ENCODE results near the gene NDEL1.

The NDEL1 gene

DNA sequence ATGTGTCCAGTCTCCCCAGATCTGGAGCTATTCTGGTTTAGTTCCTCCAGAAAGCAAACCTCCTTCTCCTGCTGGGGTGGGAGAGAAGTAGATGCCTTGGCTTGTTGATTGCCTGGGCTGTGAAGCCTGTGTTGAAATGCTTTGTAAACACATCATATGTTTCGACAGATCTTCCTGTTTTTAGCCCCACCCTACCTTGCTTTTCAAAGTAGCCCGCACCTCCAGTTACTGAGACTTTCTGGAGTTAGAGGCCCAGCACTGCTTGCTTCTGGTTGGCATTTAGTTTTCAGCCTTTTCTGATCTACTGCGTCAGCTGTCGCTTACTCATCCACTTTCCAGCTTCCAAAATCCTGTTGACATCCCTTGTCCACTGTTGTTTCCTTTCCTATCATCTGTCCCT, 17.9 kb upstream of the NDEL1 start:
- no peak for DNase-seq

GRCh38 chr17:8418471-8418870, 17.2 kb upstream of the NDEL1 start:
- no peak for DNase-seq

GRCh38 chr17:8419305-8419704, 16.4 kb upstream of the NDEL1 start:
- no peak for DNase-seq

DNA sequence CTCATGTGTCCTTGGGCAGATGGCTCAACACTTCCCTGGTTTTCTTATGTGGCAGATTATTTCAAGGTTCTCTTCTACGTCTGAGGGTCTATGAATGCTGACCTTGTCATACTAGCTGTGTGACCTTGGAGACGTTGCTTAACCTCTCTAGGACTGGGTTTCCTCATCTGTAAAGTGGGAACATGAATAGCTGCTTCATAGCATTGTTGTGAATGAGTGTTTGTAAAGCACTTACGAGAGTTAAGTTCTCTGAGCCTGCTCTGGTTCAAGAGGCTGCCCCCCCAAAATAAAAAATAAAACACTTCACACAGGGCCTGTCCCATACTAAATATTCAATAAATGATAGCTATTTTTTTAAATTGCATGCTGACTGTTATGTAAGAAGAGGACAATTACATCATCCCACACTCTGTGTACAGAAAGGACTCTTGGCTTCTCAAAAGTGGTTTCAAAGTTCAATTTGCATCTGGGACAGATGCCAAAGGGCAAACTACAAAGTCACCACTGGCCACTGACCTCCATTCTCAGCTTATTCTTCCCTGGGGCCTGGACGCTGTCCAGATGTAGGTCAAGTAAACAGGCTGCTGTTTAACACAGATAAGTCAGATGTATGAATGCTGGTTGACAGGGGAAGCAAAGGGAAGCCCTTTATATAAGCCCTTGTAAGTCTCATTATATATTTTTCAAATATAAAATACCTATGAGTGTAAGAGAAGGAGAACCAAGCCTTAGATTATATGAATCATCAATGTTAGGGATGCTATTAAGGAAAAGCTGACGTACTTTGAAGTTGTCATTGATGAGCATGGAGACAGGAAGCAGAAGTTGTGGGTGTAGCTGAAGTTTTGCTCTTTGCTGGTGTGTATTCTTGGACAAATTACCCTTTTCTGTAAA, 15.4 kb upstream of the NDEL1 start:
- DNase-seq, result peak; percentile 50

GRCh38 chr17:8421571-8421970, 14.1 kb upstream of the NDEL1 start:
- DNase-seq, result no peak

DNA sequence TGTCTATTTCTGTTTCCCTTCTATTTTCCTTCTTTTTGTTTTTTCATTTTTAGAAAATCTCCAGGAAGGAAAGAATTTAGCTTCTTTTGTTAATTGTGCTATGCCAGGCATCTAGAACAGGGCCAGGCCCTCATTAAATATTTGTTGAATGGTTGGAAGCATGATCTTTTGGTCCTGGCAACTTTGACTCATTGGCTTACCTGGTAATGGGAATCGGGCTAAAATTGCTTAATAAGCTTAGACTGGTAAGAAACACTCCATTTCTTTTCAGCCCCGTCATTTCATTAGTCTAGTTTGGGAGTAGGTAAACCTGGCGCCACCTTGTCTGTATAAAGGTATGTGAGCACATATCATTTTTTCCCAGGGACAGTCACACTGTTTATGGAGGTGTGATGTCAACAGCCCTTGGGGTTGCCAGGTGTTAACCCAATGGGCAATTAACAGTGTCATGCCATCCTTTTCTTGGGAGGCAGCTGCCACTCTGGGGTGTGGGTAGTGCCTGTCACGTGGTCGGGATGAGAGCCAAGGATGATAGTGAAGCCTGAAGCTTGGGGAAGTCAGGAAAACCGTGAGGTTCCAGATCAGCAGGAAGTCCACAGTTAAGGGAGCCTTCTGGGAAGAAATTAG, 9.5 kb upstream of the NDEL1 start:
- no peak for DNase-seq

DNA sequence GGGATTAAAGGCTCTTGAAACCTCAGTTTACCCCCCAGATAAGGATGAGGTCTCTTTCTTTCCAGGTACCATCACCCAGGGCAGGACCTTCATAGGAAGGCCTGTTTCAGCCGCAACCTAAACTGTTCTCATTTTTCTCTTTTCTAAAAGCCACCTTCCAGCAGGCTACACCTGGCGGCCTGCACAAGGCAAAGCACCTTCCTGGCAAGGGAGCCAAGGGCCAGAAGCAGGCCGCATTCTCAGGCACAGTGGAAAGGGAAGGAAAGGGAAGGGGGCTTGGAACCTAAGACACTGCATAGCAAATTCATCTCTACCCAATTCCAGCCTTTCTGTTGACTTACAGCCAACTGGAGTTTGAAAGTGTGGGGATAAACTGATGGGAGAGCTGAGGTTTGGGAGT, 8.9 kb upstream of the NDEL1 start:
- DNase-seq, result no peak

- no peak for DNase-seq
Measured at GRCh38 chr17:8430966-8431365, 4.7 kb upstream of the NDEL1 start.

GRCh38 chr17:8436169-8436843, 622 bp downstream of the NDEL1 start:
- peak; percentile 75 for DNase-seq

DNA sequence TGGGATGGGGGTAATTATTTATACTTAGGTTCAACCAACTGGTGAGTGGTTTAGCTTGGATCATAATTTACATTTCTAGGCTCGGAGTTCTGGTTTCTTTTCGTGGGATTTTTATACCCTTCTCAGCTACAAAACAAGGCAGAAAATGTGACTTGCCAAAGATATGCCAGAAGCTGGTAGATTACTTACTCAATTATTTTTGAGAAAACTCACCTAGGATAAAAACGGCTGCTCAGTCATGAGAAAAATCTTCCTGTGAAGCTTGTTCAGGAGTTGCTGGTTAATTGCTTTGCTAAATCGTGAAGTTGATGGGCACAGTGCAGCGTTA, 1.1 kb downstream of the NDEL1 start:
- no peak for DNase-seq

- no peak for DNase-seq
Measured at GRCh38 chr17:8438441-8438840, 2.8 kb downstream of the NDEL1 start.

GRCh38 chr17:8439681-8440080, 4.0 kb downstream of the NDEL1 start:
- DNase-seq, result no peak

- DNase-seq, result no peak
Measured at GRCh38 chr17:8441690-8442089, 6.0 kb downstream of the NDEL1 start.

- no peak for DNase-seq
Measured at GRCh38 chr17:8442310-8442709, 6.6 kb downstream of the NDEL1 start.

DNA sequence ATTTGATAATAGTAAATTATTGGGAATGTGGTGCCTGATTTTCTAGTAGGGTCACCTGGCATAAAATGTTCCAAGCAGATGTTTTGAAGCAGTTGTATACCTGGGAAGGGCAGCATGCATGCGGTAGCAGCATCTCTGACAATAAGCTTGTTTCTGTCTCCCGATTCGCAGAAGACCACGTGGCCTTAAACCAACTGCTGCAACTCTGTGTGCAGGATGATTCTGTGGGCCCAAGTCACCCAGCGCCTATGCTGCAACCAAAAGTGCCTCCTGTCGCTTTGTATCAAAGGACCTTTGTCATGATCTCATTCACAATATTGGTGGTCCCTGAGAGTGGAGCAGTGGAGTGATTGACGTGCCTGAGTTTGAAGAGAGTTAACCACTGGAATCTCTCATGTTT, 8.1 kb downstream of the NDEL1 start:
- DNase-seq, result no peak

- no peak for DNase-seq
Measured at GRCh38 chr17:8444494-8444893, 8.8 kb downstream of the NDEL1 start.

DNA sequence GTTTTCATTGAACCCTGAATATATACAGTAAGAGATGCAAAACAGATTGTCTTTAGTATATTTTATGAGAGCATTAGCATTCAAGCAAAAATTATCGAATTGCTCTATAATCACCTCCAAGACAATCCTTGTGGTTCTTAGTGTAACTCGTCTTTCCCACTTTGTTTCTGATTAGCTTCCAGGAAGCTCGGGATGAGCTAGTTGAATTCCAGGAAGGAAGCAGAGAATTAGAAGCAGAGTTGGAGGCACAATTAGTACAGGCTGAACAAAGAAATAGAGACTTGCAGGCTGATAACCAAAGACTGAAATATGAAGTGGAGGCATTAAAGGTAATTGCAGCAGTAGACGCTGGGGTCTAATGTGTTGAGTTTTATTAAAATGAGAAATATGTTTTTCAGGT, 9.9 kb downstream of the NDEL1 start:
- no peak for DNase-seq

GRCh38 chr17:8447799-8448198, 12.1 kb downstream of the NDEL1 start:
- DNase-seq, result no peak

DNA sequence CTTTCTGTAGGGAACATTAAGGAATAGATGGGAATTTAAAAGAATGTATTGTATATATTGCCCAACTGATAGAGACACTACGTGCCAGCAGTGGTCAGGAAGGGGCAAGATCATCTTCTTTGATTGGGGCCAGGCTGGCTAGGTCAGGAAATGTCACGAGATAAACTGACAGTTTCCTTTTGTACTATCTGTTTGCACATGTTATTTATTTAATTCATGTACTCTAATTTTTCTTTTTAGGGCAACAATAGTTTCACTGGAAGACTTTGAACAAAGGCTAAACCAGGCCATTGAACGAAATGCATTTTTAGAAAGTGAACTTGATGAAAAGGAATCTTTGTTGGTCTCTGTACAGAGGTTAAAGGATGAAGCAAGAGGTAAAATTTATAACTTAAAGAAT, 12.6 kb downstream of the NDEL1 start:
- no peak for DNase-seq

GRCh38 chr17:8451933-8452614, 16.4 kb downstream of the NDEL1 start:
- no peak for DNase-seq

DNA sequence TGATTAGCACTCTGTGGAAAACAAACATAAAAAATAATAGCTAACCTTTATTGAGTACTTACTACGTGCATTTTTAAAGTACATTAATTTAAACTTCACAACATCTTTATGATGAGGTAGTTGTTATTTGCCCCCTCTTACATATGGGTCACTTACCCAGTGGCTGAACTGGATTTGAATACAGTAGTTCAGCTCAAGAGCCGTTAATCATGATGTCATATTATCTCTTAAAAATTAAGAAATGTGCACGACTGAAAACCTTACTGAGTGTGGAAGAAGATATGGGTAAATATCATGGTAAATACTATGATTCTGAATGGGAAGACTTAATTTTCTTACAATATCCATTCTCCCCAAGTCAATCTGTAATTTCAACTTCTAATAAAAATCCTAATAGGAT, 17.6 kb downstream of the NDEL1 start:
- DNase-seq, result no peak

DNA sequence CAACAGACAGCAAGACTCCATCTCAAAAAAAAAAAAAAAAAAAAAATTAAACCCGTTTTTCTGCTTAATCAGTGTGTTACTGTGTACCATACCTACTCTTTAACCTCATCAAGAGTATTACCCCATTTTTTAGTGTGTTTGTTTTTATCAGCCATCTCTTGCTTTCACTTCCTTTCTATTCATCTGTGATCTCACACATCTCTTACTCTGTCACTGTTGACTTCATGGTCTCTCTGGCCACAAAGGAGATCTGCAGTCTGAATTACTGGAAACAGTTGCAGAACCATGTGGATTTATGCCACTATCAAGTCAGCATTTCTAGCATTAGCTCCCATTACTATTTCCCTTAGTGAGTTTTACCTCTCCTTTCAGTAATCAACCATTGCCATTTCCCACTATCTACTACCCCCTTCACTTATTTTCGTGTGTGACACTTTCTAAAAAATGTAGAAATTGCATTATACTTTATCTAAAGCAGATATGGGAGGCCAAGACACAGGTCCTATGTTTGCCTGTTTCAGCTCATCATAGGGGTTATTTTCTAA, 20.1 kb downstream of the NDEL1 start:
- DNase-seq, result no peak

- DNase-seq, result no peak
Measured at GRCh38 chr17:8458128-8458527, 22.4 kb downstream of the NDEL1 start.
